ENCODE results near the gene TLE1.
"Not testable (repeated sequence)": the region's sequence is repeated elsewhere in the genome, so short reads cannot be mapped to it uniquely, and the experiment has no call there.

Gene TLE1

GRCh38 chr9:81597419-81598122 is 91.8 kb downstream of the TLE1 start:
- DNase-seq = no peak

GRCh38 chr9:81596679-81597418 is 92.5 kb downstream of the TLE1 start:
- no peak for DNase-seq

- DNase-seq = no peak
These were observed 93.3 kb downstream of the TLE1 start for GRCh38 chr9:81595887-81596543.

- DNase-seq = not testable (repeated sequence)
These were observed 94.1 kb downstream of the TLE1 start for GRCh38 chr9:81595293-81595692.

- no peak for DNase-seq
These were observed 94.9 kb downstream of the TLE1 start for GRCh38 chr9:81594415-81594814.

- no peak for DNase-seq
These were observed 96.5 kb downstream of the TLE1 start for GRCh38 chr9:81592887-81593266.

GRCh38 chr9:81591791-81592190 is 97.6 kb downstream of the TLE1 start:
- no peak for DNase-seq

GRCh38 chr9:81590688-81591087 is 98.7 kb downstream of the TLE1 start:
- DNase-seq = no peak

- DNase-seq = no peak
These were observed 99.5 kb downstream of the TLE1 start for GRCh38 chr9:81589819-81590218.

- no peak for DNase-seq
These were observed 100.0 kb downstream of the TLE1 start for GRCh38 chr9:81589392-81589791.

- no peak for DNase-seq
These were observed 101.0 kb downstream of the TLE1 start for GRCh38 chr9:81588148-81588871.

GRCh38 chr9:81586786-81587185 is 102.6 kb downstream of the TLE1 start:
- DNase-seq = no peak

GRCh38 chr9:81585191-81585763 is 104.1 kb downstream of the TLE1 start:
- DNase-seq = no peak

GRCh38 chr9:81584099-81584498 is 105.2 kb downstream of the TLE1 start:
- no peak for DNase-seq

- DNase-seq = no peak
These were observed 107.4 kb downstream of the TLE1 start for GRCh38 chr9:81581986-81582385.

- DNase-seq = no peak
These were observed 110.0 kb downstream of the TLE1 start for GRCh38 chr9:81579381-81579780.

- DNase-seq = no peak
These were observed 110.7 kb downstream of the TLE1 start for GRCh38 chr9:81578606-81579005.

GRCh38 chr9:81575956-81576355 is 113.4 kb downstream of the TLE1 start:
- DNase-seq = no peak

- no peak for DNase-seq
These were observed 114.9 kb downstream of the TLE1 start for GRCh38 chr9:81574405-81574804.

- no peak for DNase-seq
These were observed 115.7 kb downstream of the TLE1 start for GRCh38 chr9:81573415-81574321.

- no peak for DNase-seq
These were observed 119.3 kb downstream of the TLE1 start for GRCh38 chr9:81570083-81570482.
